Nephron (organoid): ENCODE results near the gene MARCKS.

Experiments
- H3K27ac Mint-ChIP-seq, 3 experiments: 2 replicates each; pipeline ENCODE4 v1.8.0; 2020; ENCODE audit warnings: mixed read lengths in 3 of 3, mild to moderate bottlenecking in 2 of 3, moderate library complexity in 1 of 3
- H3K27me3 Mint-ChIP-seq: 2 replicates; pipeline ENCODE4 v1.8.0; 2021; ENCODE audit warnings: low read depth, mild to moderate bottlenecking, moderate library complexity, mixed read lengths
- H3K36me3 Mint-ChIP-seq: 2 replicates; pipeline ENCODE4 v1.8.0; 2020; ENCODE audit warnings: low read depth, mixed read lengths
- H3K4me1 Mint-ChIP-seq: 2 replicates; pipeline ENCODE4 v1.8.0; 2020; ENCODE audit warnings: mixed read lengths
- H3K4me3 Mint-ChIP-seq, 3 experiments: 2 replicates each; pipeline ENCODE4 v1.8.0; 2020; ENCODE audit warnings: mild to moderate bottlenecking in 3 of 3, mixed read lengths in 3 of 3, moderate library complexity in 2 of 3
- H3K9me3 Mint-ChIP-seq: 2 replicates; pipeline ENCODE4 v1.8.0; 2020; ENCODE audit warnings: mixed read lengths
- TF ChIP-seq, protein P1 (sequence below), 3 experiments: fragments of 200-600 bp; sonication (generic); IDR thresholded peaks; one replicate each; pipeline ENCODE4 v1.5.0; 2021; ENCODE audit warnings: antibody characterized with exemption in 3 of 3; ENCODE audit not compliant: unreplicated experiment in 3 of 3

Gene MARCKS

DNA sequence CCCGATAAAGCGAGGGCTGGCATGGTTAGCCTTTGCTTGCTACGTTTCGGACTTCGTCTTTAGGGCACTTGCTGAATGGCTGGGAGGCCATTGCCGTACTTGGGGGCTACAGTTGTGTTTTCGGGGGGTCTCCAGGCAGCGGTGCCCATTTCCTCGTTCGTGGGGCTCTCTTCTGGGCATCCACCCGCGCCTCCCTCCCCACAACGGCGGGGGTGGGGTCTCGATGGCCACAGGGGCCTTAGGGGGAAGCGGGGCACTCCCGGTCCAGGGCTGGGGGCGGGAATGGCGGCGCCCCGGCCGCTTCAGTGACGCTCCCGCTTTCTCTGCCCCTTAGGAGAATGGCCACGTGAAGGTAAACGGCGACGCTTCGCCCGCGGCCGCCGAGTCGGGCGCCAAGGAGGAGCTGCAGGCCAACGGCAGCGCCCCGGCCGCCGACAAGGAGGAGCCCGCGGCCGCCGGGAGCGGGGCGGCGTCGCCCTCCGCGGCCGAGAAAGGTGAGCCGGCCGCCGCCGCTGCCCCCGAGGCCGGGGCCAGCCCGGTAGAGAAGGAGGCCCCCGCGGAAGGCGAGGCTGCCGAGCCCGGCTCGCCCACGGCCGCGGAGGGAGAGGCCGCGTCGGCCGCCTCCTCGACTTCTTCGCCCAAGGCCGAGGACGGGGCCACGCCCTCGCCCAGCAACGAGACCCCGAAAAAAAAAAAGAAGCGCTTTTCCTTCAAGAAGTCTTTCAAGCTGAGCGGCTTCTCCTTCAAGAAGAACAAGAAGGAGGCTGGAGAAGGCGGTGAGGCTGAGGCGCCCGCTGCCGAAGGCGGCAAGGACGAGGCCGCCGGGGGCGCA is 2.4 kb downstream of the MARCKS start:
- Mint-ChIP-seq H3K36me3 (peaks cover 41% of the 10 kb centered on the region), H3K4me3 (peak overlapping the region; percentile 35 to 95 (median 43)), H3K27ac (peak overlapping the region in 1 of 3 experiments; percentile 98), H3K27me3 (peaks cover 4% of the 10 kb centered on the region), H3K4me1 (peaks cover 20% of the 10 kb centered on the region), H3K9me3 (peaks cover 3% of the 10 kb centered on the region)
- TF ChIP-seq, protein P1, sequence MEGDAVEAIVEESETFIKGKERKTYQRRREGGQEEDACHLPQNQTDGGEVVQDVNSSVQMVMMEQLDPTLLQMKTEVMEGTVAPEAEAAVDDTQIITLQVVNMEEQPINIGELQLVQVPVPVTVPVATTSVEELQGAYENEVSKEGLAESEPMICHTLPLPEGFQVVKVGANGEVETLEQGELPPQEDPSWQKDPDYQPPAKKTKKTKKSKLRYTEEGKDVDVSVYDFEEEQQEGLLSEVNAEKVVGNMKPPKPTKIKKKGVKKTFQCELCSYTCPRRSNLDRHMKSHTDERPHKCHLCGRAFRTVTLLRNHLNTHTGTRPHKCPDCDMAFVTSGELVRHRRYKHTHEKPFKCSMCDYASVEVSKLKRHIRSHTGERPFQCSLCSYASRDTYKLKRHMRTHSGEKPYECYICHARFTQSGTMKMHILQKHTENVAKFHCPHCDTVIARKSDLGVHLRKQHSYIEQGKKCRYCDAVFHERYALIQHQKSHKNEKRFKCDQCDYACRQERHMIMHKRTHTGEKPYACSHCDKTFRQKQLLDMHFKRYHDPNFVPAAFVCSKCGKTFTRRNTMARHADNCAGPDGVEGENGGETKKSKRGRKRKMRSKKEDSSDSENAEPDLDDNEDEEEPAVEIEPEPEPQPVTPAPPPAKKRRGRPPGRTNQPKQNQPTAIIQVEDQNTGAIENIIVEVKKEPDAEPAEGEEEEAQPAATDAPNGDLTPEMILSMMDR (IDR thresholded peaks at IDR 0.05; ENCODE audit: unreplicated experiment in 3 of 3) = no peak

DNA sequence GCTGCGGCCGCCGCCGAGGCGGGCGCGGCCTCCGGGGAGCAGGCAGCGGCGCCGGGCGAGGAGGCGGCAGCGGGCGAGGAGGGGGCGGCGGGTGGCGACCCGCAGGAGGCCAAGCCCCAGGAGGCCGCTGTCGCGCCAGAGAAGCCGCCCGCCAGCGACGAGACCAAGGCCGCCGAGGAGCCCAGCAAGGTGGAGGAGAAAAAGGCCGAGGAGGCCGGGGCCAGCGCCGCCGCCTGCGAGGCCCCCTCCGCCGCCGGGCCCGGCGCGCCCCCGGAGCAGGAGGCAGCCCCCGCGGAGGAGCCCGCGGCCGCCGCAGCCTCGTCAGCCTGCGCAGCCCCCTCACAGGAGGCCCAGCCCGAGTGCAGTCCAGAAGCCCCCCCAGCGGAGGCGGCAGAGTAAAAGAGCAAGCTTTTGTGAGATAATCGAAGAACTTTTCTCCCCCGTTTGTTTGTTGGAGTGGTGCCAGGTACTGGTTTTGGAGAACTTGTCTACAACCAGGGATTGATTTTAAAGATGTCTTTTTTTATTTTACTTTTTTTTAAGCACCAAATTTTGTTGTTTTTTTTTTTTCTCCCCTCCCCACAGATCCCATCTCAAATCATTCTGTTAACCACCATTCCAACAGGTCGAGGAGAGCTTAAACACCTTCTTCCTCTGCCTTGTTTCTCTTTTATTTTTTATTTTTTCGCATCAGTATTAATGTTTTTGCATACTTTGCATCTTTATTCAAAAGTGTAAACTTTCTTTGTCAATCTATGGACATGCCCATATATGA is 3.2 kb downstream of the MARCKS start:
- peaks cover 3% of the 10 kb centered on the region for H3K9me3 Mint-ChIP-seq

DNA sequence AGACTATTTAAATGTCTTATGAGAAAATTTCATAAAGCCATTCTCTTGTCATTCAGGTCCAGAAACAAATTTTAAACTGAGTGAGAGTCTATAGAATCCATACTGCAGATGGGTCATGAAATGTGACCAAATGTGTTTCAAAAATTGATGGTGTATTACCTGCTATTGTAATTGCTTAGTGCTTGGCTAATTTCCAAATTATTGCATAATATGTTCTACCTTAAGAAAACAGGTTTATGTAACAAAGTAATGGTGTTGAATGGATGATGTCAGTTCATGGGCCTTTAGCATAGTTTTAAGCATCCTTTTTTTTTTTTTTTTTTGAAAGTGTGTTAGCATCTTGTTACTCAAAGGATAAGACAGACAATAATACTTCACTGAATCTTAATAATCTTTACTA is 5.0 kb downstream of the MARCKS start:
- H3K36me3 Mint-ChIP-seq = peaks cover 43% of the 10 kb centered on the region
- H3K4me3 Mint-ChIP-seq = peak overlapping the region; percentile 86 to 95 (median 95)
- peaks cover 20% of the 10 kb centered on the region for H3K4me1 Mint-ChIP-seq
- peaks cover 4% of the 10 kb centered on the region for H3K27me3 Mint-ChIP-seq
- H3K27ac Mint-ChIP-seq = peak overlapping the region; percentile 74 to 96 (median 92)
- TF ChIP-seq, protein P1 (IDR thresholded peaks at IDR 0.05; ENCODE audit: unreplicated experiment in 3 of 3) = no peak
- H3K9me3 Mint-ChIP-seq = peaks cover 3% of the 10 kb centered on the region

More for the DNA sequence above, 3.2 kb downstream of the MARCKS start:
- Mint-ChIP-seq H3K27me3 (peaks cover 4% of the 10 kb centered on the region), H3K36me3 (peaks cover 43% of the 10 kb centered on the region), H3K27ac (peak overlapping the region; percentile 92 to 97 (median 96)), H3K4me1 (peaks cover 20% of the 10 kb centered on the region), H3K4me3 (peak overlapping the region; percentile 86 to 95 (median 95))
- TF ChIP-seq, protein P1 (IDR thresholded peaks at IDR 0.05; ENCODE audit: unreplicated experiment in 3 of 3) = no peak

DNA sequence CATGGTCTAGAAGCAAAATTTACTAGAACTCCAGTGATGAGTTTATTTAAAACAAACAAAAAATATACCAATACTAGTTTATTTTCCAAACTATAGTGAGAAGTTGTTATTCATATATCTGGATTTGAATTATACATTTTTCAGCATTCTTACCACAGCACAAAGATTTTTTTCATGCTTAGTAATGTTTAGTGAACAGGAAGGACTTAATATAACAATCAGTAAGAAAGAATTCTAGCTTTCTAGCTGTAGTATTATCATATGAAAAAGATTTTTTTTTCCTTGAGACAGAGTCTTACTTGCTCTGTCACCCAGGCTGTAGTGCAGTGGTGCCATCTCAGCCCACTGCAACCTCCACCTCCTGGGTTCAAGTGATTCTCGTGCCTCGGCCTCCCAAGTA is 13.8 kb downstream of the MARCKS start:
- no peaks in the 10 kb centered on the region for H3K36me3 Mint-ChIP-seq
- no peaks in the 10 kb centered on the region for H3K27me3 Mint-ChIP-seq
- no peaks in the 10 kb centered on the region for H3K4me1 Mint-ChIP-seq
- TF ChIP-seq, protein P1 (IDR thresholded peaks at IDR 0.05; ENCODE audit: unreplicated experiment in 3 of 3) = no peak
- no peak overlapping the region for H3K27ac Mint-ChIP-seq
- H3K9me3 Mint-ChIP-seq = no peaks in the 10 kb centered on the region
- no peak overlapping the region for H3K4me3 Mint-ChIP-seq

DNA sequence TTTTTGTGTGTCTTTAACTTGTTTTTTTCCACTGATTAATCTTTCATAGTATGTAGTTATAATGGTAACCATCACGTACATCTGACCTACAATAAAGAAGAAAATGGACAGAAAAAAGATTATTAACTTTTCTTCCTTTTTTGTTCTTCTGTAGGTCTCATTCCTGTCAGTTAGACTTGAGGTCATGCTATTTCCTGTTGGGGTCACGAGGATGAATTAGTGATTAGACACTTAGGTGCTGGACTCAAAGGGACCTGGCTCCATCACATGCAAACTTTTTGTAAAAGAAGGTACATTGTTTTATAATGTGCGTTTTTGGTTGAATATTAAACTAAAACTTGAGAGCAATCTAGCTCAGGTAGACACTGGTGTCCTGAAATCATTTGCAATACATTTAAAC is 14.8 kb downstream of the MARCKS start:
- Mint-ChIP-seq H3K27ac (no peak overlapping the region), H3K36me3 (no peaks in the 10 kb centered on the region), H3K4me3 (no peak overlapping the region), H3K9me3 (no peaks in the 10 kb centered on the region), H3K27me3 (no peaks in the 10 kb centered on the region), H3K4me1 (no peaks in the 10 kb centered on the region)
- TF ChIP-seq, protein P1 (IDR thresholded peaks at IDR 0.05; ENCODE audit: unreplicated experiment in 3 of 3) = no peak
